ENCODE results near the gene OR4K13. TPM values are rescaled to one million over a fixed set of nuclear protein-coding genes. Genes with fewer than 3 reads are reported as not detected.

The OR4K13 gene
- total RNA-seq: not detected
- polyA plus RNA-seq (ENCODE audit: insufficient read length in 2 of 2): not detected
- long read RNA-seq, donor 1: 0 reads
- long read RNA-seq, donor 2: 0 reads
- long read RNA-seq, donor 3: 0 reads
- long read RNA-seq, donor 4: 0 reads

DNA sequence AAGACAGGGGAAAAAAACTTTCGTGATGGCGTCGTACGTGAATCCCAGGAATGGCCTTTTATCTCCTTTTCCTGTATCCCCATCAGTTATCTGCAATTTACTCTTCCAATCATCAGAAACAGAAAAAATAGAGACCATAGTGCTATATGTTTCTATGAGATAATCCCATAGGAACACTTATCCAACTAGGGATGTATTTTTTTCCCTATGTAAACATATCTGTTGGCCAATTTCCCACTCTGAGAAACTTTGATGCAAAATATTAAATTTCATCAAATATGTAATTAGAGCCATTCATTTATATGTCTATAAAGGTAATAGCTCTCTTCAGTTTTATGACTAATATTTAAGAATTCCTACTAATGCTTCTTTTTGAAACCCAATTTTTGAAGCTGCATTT lies at the start of gene OR4K13:
TSS of gene OR4K13 (minus strand) at position 101 of the 400 bp plus-strand sequence. CDS start 1,280 bp downstream, outside the sequence.
- Histone ChIP-seq H3K4me3 (ENCODE audit: low read depth, low read length) (no peak within 1 kb of the TSS), H3K27ac (ENCODE audit: low read depth, low read length) (no peak within 1 kb of the TSS), H3K36me3 (ENCODE audit: control insufficient read depth, insufficient read depth, low read length) (no peaks in the 10 kb centered on the region), H3K4me1 (ENCODE audit: control insufficient read depth, insufficient read depth, low read length) (no peaks in the 10 kb centered on the region), H3K9me3 (ENCODE audit: control insufficient read depth, insufficient read depth, low read length) (no peaks in the 10 kb centered on the region), H3K27me3 (ENCODE audit: control insufficient read depth, insufficient read depth, low read length) (no peaks in the 10 kb centered on the region)
- no peak for DNase-seq (ENCODE audit: low read depth in 4 of 6, low spot score in 6 of 6)
- WGBS (ENCODE audit: insufficient coverage): no CpG with 5 or more reads among the region's 4 CpGs

- H3K9me3 ChIP-seq (ENCODE audit: control insufficient read depth, insufficient read depth, low read length): no peaks in the 10 kb centered on the region
- no peaks in the 10 kb centered on the region for H3K36me3 ChIP-seq (ENCODE audit: control insufficient read depth, insufficient read depth, low read length)
- H3K4me3 ChIP-seq (ENCODE audit: low read depth, low read length): no peak within 1 kb of the TSS
- WGBS (ENCODE audit: insufficient coverage): no CpG with 5 or more reads among the region's 2 CpGs
- H3K27ac ChIP-seq (ENCODE audit: low read depth, low read length): no peak within 1 kb of the TSS
- DNase-seq (ENCODE audit: low read depth in 4 of 6, low spot score in 6 of 6): no peak
- H3K27me3 ChIP-seq (ENCODE audit: control insufficient read depth, insufficient read depth, low read length): no peaks in the 10 kb centered on the region
- H3K4me1 ChIP-seq (ENCODE audit: control insufficient read depth, insufficient read depth, low read length): no peaks in the 10 kb centered on the region
Measured at GRCh38 chr14:20059745-20060144, 23.9 kb upstream of the OR4K13 start, which contains the start of gene OR4L1. TSS of gene OR4L1 (plus strand) at chr14:20060045. CDS start at chr14:20060045, 0 bp downstream.

- H3K4me1 ChIP-seq (ENCODE audit: control insufficient read depth, insufficient read depth, low read length): no peaks in the 10 kb centered on the region
- 56% methylated on average over 1 of the region's 1 CpG for WGBS (ENCODE audit: insufficient coverage)
- H3K27me3 ChIP-seq (ENCODE audit: control insufficient read depth, insufficient read depth, low read length): no peaks in the 10 kb centered on the region
- H3K27ac ChIP-seq (ENCODE audit: low read depth, low read length): no peak overlapping the region
- no peak overlapping the region for H3K4me3 ChIP-seq (ENCODE audit: low read depth, low read length)
- H3K36me3 ChIP-seq (ENCODE audit: control insufficient read depth, insufficient read depth, low read length): no peaks in the 10 kb centered on the region
- no peak for DNase-seq (ENCODE audit: low read depth in 4 of 6, low spot score in 6 of 6)
- H3K9me3 ChIP-seq (ENCODE audit: control insufficient read depth, insufficient read depth, low read length): peaks cover 8% of the 10 kb centered on the region
Measured at GRCh38 chr14:20048202-20048601, 12.4 kb upstream of the OR4K13 start.

GRCh38 chr14:20044243-20044642 lies 8.4 kb upstream of the OR4K13 start:
- H3K27ac ChIP-seq (ENCODE audit: low read depth, low read length): no peak overlapping the region
- H3K4me1 ChIP-seq (ENCODE audit: control insufficient read depth, insufficient read depth, low read length): no peaks in the 10 kb centered on the region
- no peak overlapping the region for H3K4me3 ChIP-seq (ENCODE audit: low read depth, low read length)
- H3K36me3 ChIP-seq (ENCODE audit: control insufficient read depth, insufficient read depth, low read length): no peaks in the 10 kb centered on the region
- no peak for DNase-seq (ENCODE audit: low read depth in 4 of 6, low spot score in 6 of 6)
- peaks cover 6% of the 10 kb centered on the region for H3K9me3 ChIP-seq (ENCODE audit: control insufficient read depth, insufficient read depth, low read length)
- no peaks in the 10 kb centered on the region for H3K27me3 ChIP-seq (ENCODE audit: control insufficient read depth, insufficient read depth, low read length)
- WGBS (ENCODE audit: insufficient coverage): 80% methylated on average over 1 of the region's 5 CpGs

- H3K9me3 ChIP-seq (ENCODE audit: control insufficient read depth, insufficient read depth, low read length): no peaks in the 10 kb centered on the region
- no peak overlapping the region for H3K4me3 ChIP-seq (ENCODE audit: low read depth, low read length)
- no CpG with 5 or more reads among the region's 3 CpGs for WGBS (ENCODE audit: insufficient coverage)
Measured at GRCh38 chr14:20035449-20035848, 389 bp downstream of the OR4K13 start.

GRCh38 chr14:20031058-20031457 lies 4.8 kb downstream of the OR4K13 start:
- Histone ChIP-seq H3K27me3 (ENCODE audit: control insufficient read depth, insufficient read depth, low read length) (no peaks in the 10 kb centered on the region), H3K36me3 (ENCODE audit: control insufficient read depth, insufficient read depth, low read length) (no peaks in the 10 kb centered on the region), H3K9me3 (ENCODE audit: control insufficient read depth, insufficient read depth, low read length) (peaks cover 1% of the 10 kb centered on the region), H3K4me3 (ENCODE audit: low read depth, low read length) (no peak overlapping the region), H3K27ac (ENCODE audit: low read depth, low read length) (no peak overlapping the region), H3K4me1 (ENCODE audit: control insufficient read depth, insufficient read depth, low read length) (no peaks in the 10 kb centered on the region)
- WGBS (ENCODE audit: insufficient coverage): no CpG with 5 or more reads among the region's 6 CpGs
- DNase-seq (ENCODE audit: low read depth in 4 of 6, low spot score in 6 of 6): no peak

More at GRCh38 chr14:20035449-20035848, 389 bp downstream of the OR4K13 start:
- no peak overlapping the region for H3K27ac ChIP-seq (ENCODE audit: low read depth, low read length)
- no peak for DNase-seq (ENCODE audit: low read depth in 4 of 6, low spot score in 6 of 6)
- no peaks in the 10 kb centered on the region for H3K4me1 ChIP-seq (ENCODE audit: control insufficient read depth, insufficient read depth, low read length)
- no peaks in the 10 kb centered on the region for H3K27me3 ChIP-seq (ENCODE audit: control insufficient read depth, insufficient read depth, low read length)
- H3K36me3 ChIP-seq (ENCODE audit: control insufficient read depth, insufficient read depth, low read length): no peaks in the 10 kb centered on the region

DNA sequence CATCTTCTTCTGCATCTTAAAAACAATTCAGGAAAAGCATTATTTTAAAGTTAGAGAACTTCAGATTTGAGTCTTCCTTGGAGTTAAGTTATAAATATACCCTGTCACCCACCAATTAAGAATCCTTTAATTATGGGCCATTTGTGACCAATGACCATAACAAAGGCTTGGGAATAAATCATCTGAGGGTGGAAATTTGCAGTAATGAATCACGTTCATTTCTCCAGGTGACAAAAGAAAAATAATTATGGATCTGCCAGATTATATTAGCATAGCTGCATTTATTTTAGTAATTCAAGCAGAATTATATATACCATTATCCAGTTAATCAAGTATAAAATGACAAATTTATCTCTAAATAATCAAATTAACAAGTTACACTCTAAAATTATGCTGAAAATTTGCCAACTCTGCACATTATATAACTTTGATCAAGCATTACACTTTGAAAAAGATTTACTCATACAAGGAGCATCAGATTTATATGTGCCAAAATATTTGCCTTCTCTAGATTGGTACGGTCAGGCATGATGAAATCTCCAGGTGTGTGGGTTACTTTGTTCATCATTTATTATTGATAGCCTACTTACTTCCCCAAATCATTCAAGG lies 16.5 kb downstream of the OR4K13 start, which contains the start of gene OR4K14:
TSS of gene OR4K14 (minus strand) at position 51 of the 609 bp plus-strand sequence. CDS start 4,114 bp downstream, outside the sequence.
- H3K27ac ChIP-seq (ENCODE audit: low read depth, low read length): no peak within 1 kb of the TSS
- H3K36me3 ChIP-seq (ENCODE audit: control insufficient read depth, insufficient read depth, low read length): no peaks in the 10 kb centered on the region
- H3K27me3 ChIP-seq (ENCODE audit: control insufficient read depth, insufficient read depth, low read length): no peaks in the 10 kb centered on the region
- H3K9me3 ChIP-seq (ENCODE audit: control insufficient read depth, insufficient read depth, low read length): no peaks in the 10 kb centered on the region
- H3K4me1 ChIP-seq (ENCODE audit: control insufficient read depth, insufficient read depth, low read length): no peaks in the 10 kb centered on the region
- DNase-seq (ENCODE audit: low read depth in 4 of 6, low spot score in 6 of 6): no peak
- WGBS (ENCODE audit: insufficient coverage): no CpG with 5 or more reads among the region's 2 CpGs
- no peak within 1 kb of the TSS for H3K4me3 ChIP-seq (ENCODE audit: low read depth, low read length)

- no peaks in the 10 kb centered on the region for H3K4me1 ChIP-seq (ENCODE audit: control insufficient read depth, insufficient read depth, low read length)
- no peak for DNase-seq (ENCODE audit: low read depth in 4 of 6, low spot score in 6 of 6)
- peaks cover 1% of the 10 kb centered on the region for H3K9me3 ChIP-seq (ENCODE audit: control insufficient read depth, insufficient read depth, low read length)
- no peak overlapping the region for H3K27ac ChIP-seq (ENCODE audit: low read depth, low read length)
- no peaks in the 10 kb centered on the region for H3K27me3 ChIP-seq (ENCODE audit: control insufficient read depth, insufficient read depth, low read length)
- H3K4me3 ChIP-seq (ENCODE audit: low read depth, low read length): no peak overlapping the region
- no peaks in the 10 kb centered on the region for H3K36me3 ChIP-seq (ENCODE audit: control insufficient read depth, insufficient read depth, low read length)
Measured at GRCh38 chr14:20008156-20008555, 27.7 kb downstream of the OR4K13 start.

GRCh38 chr14:20002319-20002718 lies 33.5 kb downstream of the OR4K13 start:
- no peak overlapping the region for H3K27ac ChIP-seq (ENCODE audit: low read depth, low read length)
- 9% methylated on average over 1 of the region's 7 CpGs for WGBS (ENCODE audit: insufficient coverage)
- no peaks in the 10 kb centered on the region for H3K4me1 ChIP-seq (ENCODE audit: control insufficient read depth, insufficient read depth, low read length)
- H3K4me3 ChIP-seq (ENCODE audit: low read depth, low read length): no peak overlapping the region
- no peaks in the 10 kb centered on the region for H3K36me3 ChIP-seq (ENCODE audit: control insufficient read depth, insufficient read depth, low read length)
- H3K27me3 ChIP-seq (ENCODE audit: control insufficient read depth, insufficient read depth, low read length): no peaks in the 10 kb centered on the region
- peaks cover 1% of the 10 kb centered on the region for H3K9me3 ChIP-seq (ENCODE audit: control insufficient read depth, insufficient read depth, low read length)
- no peak for DNase-seq (ENCODE audit: low read depth in 4 of 6, low spot score in 6 of 6)

DNA sequence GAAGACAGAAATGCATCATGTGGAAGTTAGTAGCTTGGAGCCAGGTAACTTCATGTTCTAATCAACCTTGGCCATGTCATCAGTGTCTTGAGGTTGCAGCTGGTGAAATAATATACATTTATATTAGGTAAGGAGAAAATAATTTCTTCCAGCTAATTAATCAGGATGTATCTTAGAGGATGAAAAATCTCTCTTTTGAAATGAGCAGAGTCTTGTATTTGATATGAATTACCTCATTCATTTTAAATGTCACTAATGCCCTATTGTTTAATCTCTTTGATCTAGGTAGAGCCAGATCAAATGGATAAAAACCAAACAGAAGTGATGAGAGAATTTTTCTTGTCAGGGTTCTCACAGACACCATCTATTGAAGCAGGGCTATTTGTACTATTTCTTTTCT lies 34.0 kb downstream of the OR4K13 start, which contains the start of gene OR4Q2:
TSS of gene OR4Q2 (plus strand) at position 301 of the 400 bp plus-strand sequence.
- Histone ChIP-seq H3K27me3 (ENCODE audit: control insufficient read depth, insufficient read depth, low read length) (no peaks in the 10 kb centered on the region), H3K36me3 (ENCODE audit: control insufficient read depth, insufficient read depth, low read length) (no peaks in the 10 kb centered on the region), H3K4me1 (ENCODE audit: control insufficient read depth, insufficient read depth, low read length) (no peaks in the 10 kb centered on the region), H3K4me3 (ENCODE audit: low read depth, low read length) (no peak within 1 kb of the TSS), H3K9me3 (ENCODE audit: control insufficient read depth, insufficient read depth, low read length) (peaks cover 1% of the 10 kb centered on the region), H3K27ac (ENCODE audit: low read depth, low read length) (no peak within 1 kb of the TSS)
- DNase-seq (ENCODE audit: low read depth in 4 of 6, low spot score in 6 of 6): no peak

All from spinal cord (tissue), 10 donors.